C1 segment of cervical spinal cord (tissue), 14 donors: ENCODE data around the gene CALML6.
"Not testable (repeated sequence)": the region's sequence is repeated elsewhere in the genome, so short reads cannot be mapped to it uniquely, and the experiment has no call there.

Experiments used
- DNase-seq, 14 donors: peaks; one replicate each; lab custom pipeline; 2025; lab: John Stamatoyannopoulos, UW

The CALML6 gene, protein sequence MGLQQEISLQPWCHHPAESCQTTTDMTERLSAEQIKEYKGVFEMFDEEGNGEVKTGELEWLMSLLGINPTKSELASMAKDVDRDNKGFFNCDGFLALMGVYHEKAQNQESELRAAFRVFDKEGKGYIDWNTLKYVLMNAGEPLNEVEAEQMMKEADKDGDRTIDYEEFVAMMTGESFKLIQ

DNA sequence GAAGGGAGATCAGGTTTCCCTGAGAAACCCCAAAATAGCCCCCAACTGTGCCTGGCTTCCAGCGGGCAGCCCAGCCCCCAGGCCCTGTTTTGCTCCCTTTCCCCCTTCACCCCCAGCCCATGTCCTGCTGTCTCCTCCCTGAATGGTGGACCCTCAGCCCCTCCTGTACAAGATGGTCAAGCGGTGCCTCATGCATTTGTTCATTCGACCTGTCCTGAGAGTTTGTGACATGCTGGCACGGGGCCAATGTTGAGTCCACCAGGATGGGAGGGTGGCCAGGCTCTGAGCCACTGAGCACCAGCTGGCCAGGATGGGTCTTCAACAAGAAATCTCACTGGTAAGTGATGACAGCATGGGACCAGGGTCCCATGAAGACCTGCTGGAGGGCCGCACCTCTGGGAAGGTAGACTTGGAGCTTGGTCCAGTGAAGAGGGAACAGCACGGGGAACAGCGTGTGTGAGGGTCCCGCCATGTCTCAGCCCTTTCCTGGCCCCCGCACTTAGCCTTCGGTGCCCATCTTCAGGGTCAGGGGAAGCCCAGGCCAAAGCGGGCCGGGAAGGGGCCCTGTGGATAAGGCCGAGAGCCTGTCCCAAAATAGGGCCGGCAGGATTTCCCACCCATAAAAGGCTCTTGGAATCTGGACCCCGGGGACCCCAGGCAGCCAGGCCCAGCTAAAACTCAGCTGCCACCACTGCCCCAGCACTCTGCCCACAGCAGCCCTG is at the start of gene CALML6:
CALML6 (plus strand) TSS at position 290 of the 722 bp plus-strand sequence; CDS start at position 311, 21 bp downstream.
- DNase-seq: no peak

DNA sequence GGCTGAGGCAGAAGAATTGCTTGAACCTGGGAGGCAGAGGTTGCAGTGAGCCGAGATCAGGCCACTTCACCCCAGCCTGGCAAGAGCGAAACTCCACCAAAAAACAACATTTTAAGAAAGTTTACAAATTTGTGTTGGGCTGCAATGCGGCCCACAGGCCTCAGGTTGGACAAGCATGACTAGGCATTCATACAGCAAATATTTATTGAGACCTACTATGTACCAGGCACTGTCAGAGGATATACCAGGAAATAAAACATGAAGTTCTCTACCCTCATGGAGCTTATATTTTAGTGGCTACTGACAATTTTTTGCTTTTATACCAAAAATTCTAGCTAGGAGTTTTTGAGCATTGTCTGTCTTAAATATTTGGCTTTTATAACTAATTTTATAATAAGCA is 47.9 kb upstream of the CALML6 start:
- no peak for DNase-seq

DNA sequence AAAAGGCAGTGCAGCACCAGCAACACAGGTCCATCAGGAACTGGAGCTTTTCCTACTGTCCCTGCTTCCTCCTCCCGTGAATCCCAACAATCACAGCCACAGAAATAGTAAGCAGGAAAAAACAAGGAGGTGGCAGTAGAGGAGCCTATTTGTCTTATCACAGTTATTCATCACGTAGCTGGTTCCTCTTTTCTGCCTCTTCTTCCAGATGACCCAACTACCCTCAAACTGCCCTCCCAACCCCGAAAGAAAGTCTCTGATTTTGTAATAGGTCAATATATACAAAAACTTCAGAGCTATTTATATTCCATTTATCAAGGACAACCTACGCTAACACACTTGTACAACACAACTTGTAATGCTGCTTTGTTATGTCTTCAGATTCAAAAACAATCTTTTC is 45.6 kb upstream of the CALML6 start:
- no peak for DNase-seq

DNA sequence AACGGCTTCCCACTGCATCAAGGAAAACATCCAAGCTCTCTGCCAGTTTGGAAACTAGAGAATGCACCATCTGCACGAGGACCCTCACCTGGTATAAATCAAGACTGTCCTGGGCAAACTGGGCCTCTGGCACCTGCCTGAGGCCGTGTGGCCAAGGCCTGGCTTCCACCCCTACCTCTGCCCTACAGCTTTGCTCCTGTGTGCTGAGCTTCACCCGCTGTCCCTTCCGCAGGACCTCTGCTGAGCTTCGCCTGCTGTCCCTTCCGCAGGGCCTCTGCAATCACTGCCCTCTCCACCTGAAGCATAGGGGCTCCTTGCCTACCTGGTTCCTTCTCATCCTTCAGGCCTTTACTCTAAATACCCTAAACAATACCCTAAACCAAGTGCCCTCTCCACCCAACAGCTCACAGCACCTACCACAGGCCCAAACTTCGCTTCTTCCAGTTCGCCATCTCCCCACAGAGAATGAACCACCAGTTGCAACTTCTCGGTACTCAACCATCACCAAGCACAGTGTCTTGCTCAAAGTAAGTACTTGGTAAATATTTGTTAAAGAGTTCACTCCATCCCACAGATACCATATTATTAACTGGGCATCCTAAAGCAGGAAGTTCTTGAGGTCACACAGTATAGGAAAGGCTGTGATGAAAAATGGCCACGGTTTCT is 42.6 kb upstream of the CALML6 start:
- DNase-seq: no peak

DNA sequence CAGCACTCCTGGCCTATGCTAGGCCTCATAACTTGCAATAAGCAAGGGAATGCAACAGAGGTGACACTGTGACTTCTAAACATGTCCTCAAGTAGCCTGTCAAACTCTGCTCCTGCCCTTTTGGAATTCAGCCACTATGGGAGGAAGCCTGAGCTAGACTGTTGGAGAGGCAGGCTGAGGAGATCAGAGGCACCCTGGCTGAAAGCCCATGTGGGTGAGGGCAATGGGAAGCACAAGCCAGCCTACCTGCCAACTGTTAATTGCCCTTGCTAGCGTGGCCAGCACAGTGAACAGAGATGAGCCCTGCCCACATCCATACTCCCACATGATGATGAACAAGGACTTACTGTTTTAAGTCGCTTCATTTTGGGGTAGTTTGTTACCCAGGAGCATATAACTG is 41.9 kb upstream of the CALML6 start:
- DNase-seq: peak in 2 of 14 donors; percentile 20 to 85

DNA sequence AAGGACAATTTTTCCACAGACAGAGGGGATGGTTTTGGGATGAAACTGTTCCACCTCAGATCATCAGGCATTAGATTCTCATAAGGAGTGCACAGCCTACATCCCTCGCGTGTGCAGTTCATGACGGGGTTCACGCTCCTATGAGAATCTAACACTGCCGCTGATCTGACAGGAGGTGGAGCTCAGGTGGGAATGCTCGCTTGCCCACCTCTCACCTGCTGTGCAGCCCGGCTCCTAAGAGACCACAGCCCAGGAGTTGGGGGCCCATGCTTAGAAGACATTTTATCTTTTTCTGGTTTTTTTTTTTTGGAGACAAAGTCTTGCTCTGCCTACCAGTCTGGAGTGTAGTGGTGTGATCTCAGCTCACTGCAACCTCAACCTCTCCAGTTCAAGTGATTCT is 40.2 kb upstream of the CALML6 start:
- DNase-seq: no peak

DNA sequence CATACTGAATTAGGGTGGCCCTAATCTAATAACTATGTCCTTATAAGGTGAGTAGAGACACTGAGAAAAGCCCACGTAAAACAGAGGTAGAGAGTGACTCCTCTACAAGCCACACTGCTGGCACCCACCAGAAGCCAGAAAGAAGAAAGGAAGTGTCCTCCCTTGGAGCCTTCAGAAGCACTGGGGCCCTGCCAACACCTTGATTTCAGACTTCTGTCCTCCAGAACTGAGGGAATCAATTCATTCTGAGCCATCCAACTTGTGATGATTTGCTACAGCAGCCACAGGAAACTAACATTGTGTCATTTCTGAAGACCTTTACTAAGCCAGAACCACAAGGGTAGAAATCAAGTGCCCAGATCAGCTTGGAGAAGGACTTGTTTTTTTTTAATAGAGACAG is 39.1 kb upstream of the CALML6 start:
- no peak for DNase-seq

DNA sequence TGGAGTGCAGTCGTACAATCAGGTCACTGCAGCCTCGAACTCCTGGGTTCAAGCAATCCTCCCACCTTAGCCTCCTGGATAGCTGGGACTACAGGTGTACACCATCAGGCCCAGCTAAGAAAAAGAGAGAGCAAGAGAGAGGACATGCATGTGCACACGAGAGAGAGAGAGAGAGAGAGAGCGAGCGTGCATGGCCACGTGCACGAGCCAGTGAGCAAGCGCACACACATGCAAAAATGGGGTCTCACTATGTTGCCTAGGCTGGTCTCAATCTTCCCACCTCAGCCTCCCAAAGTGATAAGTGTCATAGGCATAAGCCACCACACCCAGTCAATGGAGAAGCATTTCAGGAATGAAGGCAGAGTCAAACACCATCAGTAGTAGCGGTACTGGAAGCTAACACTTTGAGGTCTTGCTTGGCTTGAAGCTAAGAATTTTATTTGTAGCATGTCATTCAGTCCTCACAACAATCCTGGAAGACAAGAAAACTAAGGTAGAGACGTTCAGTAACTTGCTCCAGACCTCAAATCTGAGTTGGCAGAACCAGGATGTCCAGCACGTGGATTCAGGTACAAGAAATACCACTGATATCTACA is 38.6 kb upstream of the CALML6 start:
- no peak for DNase-seq

DNA sequence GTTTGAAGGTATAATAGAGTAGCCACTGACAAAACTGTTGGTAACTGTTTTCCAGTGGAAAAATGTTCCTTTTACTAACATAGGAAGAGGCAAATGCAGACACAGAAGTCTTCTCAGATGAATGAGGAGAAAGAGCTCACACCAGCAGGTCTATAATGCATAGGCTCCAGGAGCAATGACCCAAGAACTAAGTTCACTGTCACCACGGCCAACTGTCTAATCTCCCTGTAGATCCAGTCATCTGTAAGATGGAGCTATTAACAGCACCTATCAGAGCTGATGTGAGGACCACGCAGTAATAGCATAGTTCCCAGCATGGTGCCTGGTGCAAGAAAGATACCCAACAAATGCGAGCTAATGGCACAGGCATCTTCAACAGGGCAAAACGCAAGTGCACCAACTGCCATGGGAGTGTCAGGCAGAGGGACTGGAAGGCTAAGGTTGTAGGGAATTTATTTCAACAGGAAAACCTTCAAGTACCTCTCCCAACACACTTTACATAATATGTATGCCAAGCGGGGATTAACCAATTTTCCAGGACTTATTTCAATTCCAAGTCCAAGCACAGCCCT is 37.1 kb upstream of the CALML6 start:
- DNase-seq: no peak

DNA sequence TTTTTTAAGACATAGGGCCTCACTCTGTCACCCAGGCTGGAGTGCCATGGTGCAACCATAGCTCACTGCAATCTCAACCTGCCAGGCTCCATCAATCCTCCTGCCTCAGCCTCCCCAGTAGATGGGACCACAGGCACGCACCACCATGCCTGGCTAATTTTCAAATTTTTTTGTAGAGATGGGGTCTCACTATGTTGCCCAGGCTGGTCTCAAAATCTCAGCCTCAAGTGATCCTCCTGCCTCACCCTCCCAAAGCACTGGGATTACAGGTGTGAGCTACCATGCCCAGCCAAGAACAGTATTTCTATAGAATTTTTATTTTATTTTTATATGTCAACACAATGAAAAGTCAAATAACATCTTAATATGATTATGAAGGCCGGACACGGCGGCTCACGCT is 35.1 kb upstream of the CALML6 start:
- no peak for DNase-seq

DNA sequence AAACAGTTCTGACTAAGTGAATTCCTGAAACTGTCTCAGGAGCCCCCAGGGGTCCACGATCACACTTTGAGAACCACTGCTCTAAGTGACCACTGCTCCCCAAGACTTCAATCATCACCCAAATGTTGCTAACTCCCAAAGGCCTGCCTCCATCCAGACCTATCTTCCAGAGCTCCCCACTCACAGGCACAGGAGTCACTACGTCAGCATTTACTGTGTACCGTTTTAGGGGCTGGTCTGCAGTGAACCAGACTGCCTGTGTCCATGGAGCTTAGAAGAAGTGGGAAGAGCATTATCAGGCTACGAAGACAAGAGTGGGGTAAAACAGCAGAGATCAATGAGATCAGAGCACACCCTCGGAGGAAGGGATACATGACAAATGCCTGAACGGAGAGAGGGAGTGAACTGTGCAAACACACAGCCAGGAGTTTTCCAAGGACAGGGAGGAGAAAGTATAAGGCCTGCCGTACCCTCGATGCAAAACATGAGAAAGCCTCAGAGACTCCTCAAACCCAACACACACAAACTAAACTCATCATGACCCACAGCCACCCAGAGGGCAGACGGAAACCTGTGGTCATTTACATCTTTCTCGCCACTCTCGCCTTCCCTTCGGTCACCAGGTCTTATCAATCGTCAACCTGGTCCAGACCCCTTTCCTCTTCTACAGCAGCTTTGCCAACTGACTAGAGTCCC is 34.3 kb upstream of the CALML6 start:
- DNase-seq: no peak

DNA sequence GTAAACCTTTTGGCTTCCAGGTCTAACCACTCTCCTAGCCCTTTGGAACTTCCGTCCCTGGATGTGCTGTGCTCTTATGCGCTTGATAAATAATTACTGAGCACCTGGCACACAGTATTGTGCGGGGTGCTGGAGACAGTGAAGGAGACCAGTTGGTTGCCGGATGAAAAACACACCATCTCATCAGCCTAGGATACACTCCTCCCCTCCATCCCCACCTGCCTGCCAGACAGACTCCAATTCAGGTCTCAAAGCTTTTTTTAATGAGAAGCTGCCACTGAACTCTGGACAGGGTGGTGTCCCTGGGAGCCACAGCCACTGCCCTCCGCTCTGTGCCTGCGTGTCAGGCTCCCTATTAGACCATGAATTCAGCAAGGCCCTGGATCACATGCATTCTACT is 33.3 kb upstream of the CALML6 start:
- peak in 1 of 14 donors; percentile 12 for DNase-seq

DNA sequence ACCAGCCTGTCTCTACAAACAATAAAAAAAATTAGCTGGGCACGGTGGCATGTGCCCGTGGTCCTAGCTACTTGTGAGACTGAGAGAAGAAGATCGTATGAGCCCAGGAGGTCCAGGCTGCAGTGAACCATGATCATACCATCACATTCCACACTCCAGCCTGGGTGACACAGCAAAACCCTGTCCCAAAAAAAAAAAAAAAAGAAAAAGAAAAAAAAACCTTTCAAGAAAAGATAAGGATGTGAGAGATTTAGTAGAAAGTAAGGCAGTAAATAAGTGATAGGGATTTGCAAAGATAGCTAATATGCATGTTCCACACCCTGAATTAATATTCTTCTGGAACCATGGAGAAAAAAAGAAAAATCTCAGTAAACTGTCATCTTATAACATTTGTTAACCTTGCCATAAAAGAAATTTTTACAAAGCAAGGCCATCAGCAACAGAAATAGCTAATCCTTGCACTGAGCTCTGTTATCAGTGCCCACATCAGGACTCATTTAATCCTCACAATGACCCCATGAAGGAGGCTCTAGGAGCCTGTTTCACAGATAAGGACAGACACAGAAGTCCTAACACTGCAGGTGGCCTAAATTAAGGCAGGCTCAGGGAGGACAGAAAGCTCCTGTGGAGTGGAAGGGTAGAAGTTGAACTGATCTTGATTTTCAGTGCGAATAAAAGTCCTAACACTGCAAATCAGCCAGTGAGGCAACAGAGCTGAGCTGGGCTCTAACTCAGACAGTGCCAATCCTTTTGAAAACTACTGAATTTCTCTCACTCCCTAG is 31.8 kb upstream of the CALML6 start:
- DNase-seq: no peak

DNA sequence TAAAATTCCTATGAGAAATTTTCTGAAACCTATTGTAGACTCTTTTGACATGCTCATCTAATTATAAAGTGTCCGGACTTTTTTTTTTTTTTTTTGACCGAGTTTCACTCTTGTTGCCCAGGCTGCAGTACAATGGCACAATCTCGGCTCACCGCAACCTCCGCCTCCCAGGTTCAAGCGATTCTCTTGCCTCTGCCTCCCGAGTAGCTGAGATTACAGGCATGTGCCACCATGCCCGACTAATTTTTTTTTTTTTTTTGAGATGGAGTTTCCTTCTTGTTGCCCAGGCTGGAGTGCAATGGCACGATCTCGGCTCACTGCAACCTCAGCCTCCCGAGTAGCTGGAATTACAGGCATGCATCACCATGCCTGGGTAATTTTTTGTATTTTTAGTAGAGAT is 31.2 kb upstream of the CALML6 start:
- not testable (repeated sequence) for DNase-seq

DNA sequence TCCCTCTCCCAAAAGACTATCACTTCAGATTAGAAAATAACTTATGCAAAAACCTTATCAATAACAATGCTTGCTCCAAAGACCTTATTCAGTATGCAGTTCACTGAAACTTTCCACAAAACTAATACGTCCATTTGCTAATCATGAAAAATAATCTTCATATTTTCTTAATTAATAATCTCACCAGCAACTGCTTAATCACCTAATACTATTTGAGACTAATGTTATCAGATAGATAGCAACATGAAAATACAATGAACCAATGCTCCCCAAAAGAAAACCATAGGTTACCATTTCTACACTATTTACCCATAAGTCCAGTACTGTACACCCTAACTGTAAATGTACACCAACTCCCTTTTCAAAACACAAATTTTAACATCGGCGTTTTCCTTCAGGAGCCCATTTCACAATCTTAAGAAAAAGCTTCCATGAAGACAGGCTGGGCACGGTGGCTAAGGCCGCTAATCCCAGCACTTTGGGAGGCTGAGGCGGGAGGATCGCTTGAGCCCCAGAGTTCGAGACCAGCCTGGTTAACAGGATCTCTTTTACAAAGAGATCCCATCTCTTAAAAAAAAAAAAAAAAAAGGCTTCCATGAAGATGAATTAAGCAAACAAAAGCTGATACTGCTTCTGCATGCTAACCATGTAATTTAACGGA is 25.8 kb upstream of the CALML6 start:
- DNase-seq: no peak

DNA sequence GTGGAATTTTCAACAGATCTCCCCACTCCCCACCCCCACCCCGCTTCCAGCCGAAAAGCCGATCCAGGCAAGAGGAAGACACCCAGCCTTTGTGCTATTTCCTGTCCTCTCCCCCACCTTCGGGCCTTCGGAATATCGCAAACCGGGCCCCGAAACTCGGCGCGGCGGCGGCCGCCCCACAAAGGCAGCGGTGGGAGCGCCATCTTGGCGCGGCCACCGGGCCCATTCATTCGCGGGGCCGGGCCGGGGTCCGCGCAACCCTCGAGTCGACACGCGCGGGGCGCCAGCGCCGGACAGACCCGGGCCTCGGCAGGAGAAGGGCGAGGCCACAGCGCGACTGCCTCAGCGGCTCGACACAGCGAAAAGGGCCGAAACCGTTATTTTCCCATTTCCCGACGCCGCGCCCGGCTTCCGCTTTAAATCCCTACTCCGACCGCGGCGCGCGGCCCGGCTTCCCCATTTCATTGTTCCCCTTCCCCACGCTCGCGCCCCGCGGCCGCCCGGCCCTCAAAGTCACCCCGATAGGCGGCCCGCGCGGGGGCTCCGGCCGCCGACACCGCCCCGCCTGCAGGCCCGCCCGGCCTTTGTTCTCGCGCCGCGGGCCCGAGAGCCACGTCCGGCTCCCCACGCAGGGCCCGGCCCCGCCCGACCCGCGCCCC is 25.1 kb upstream of the CALML6 start:
- peak in 7 of 14 donors; percentile 14 to 73 (median 46) for DNase-seq

DNA sequence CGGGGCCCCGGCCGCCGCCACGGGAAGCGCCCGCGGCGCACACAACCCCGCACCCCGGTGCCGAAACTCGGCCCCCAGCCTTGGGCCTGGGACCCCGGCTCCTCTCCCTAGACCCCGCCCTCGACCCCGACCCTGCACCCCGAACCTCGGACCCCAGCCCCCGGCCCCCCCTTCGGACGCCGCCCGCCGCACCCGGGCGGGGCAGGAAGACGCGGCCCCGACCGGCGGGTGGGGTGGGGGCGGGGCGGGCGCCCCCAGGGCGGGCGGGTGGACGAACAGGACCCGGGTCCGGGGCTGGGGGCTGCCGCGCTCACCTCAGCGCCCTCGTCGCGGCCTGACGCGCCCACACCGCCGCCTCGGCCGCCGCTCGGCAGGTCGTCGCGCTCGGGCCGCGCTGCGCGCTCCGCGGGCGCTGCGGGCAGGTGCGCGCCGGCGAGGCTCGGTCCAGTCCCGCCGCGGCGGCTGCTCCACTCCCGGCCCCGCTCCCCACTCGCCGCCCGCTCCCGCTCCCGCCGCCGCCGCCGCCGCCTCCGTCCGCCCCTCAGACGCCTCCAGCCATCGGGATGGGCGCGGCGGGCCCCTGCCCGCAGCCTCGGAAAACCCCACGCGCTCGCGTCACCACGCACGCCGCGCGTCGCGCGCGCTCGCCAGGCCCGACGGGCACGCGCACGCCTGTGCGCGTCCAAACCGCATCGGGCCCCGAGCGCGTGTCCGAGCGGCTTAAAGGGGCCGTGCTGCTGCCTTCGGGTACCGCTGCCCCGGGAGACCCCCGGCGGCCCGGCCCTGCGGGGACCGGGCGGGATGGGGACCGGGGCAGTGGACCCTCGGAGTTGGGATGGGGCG is 24.3 kb upstream of the CALML6 start, which contains the start of gene GNB1:
GNB1 (minus strand) TSS at position 582 of the 843 bp plus-strand sequence. CDS start 65,634 bp downstream, outside the sequence.
- DNase-seq: peak; percentile 28 to 94 (median 81)

DNA sequence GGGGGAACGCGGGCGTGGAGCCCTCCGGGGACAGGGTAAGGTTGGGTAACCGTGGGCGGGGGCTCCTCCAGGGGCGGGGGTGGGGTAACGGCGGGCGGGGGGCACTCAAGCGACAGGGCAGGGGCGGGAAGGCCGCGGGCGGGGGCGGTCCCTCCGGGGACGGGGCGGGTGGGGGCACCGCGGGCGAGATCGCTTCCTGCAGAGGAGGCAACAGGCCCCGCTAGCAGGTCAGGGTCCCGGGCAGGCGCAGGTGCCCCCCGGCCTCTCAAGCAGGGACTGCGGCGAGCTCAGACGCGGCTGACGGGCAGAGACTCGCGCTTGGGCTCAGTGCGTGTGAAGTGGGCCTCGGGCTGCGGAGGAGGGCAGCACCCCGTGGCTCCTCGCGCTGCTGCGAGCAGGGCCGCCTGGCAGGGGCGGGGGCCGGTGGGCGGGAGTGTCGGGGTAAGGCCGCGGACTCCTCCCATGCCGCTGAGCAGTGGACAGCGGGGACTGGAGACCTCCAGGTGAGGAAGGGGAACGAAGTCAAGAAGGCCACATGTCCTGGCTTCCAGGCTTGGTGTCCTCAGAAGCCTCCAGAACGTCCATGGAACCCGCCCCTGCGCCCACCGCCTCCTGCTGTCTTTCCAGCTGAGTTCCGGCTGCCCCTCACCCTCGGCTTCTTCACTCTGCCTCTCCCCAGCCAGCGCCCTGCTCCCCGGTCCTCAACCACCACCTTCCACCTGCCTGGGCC is 23.5 kb upstream of the CALML6 start:
- peak in 12 of 14 donors; percentile 52 to 94 (median 78) for DNase-seq
